ENCODE measurements around the gene TEAD4. TPM values are rescaled to one million over a fixed set of nuclear protein-coding genes. Genes with fewer than 3 reads are reported as not detected.
A peak's percentile ranks its signal among the peaks of the same experiment; 100 is the strongest.

TEAD4 gene
- total RNA-seq, 1 donor from 2014 or later = 19.7 TPM

DNA sequence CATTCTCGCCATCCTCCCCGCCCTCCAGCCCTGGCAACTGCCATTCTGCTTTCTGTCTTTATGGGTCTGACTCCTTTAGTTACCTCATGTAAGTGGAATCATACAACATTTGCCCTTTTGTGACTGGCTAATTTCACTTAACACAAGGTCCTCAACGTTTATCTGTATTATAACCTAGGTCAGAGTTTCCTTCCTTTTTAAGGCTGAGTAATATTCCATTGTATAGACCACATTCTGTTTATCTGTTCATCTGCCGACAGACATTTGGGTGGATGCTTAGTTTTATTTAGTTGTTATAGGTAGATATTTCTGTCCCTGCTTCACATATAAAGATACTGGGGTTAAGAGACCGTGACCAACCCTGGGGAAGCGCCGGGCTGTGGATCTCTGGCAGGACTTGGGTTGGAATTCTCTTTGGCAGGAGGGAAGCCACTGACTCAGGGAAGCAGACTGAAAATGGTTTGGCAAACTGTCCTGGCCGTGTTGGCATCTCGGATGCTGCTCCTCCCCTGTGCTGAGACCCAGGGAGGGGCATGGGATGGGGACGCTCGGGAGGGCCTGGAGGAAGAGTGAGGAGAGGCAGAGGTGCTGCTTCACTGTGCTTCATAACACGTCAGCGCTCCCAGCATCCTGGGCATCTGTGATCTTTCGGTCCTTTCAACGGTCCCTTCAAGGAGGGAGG, 38.9 kb downstream of the TEAD4 start:
- no peak overlapping the region for H3K27ac Mint-ChIP-seq

DNA sequence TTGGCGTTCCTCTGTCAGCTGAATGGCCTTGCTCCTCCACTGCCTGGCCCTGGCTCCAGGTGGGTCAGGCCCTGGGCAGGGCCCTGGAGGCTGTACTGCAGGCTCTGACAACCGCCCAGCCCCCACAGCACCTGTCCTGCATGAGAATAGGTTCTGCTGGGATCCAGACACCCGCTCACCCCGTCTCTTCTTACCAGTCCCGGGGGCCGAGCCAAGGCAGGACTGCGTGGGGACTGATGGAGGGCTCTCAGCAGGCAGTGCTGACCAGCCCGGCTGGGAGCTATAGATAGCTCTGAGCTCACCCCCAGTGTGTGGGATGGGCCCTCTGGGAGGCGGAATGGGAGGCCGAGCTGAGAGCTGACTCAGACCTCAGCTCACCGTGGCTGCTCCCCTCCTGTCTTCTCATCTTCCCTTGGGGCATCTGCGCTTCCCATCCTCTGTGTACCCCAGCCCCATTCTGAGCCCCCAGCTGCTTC, 39.6 kb downstream of the TEAD4 start:
- DNase-seq (ENCODE audit: low spot score, unreplicated experiment) = no peak
- no peaks in the 10 kb centered on the region for H3K27me3 Mint-ChIP-seq
- peaks cover 3% of the 10 kb centered on the region for H3K36me3 Mint-ChIP-seq (ENCODE audit: insufficient read depth)
- H3K27ac Mint-ChIP-seq = no peak overlapping the region
- H3K9me3 Mint-ChIP-seq (ENCODE audit: low read depth) = no peaks in the 10 kb centered on the region
- TF ChIP-seq, protein P1, sequence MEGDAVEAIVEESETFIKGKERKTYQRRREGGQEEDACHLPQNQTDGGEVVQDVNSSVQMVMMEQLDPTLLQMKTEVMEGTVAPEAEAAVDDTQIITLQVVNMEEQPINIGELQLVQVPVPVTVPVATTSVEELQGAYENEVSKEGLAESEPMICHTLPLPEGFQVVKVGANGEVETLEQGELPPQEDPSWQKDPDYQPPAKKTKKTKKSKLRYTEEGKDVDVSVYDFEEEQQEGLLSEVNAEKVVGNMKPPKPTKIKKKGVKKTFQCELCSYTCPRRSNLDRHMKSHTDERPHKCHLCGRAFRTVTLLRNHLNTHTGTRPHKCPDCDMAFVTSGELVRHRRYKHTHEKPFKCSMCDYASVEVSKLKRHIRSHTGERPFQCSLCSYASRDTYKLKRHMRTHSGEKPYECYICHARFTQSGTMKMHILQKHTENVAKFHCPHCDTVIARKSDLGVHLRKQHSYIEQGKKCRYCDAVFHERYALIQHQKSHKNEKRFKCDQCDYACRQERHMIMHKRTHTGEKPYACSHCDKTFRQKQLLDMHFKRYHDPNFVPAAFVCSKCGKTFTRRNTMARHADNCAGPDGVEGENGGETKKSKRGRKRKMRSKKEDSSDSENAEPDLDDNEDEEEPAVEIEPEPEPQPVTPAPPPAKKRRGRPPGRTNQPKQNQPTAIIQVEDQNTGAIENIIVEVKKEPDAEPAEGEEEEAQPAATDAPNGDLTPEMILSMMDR (IDR thresholded peaks at IDR 0.05; ENCODE audit: unreplicated experiment) = no peak
- no peak overlapping the region for H3K4me3 Mint-ChIP-seq (ENCODE audit: low read depth)
- no peaks in the 10 kb centered on the region for H3K4me1 Mint-ChIP-seq (ENCODE audit: low read depth)

More for the DNA sequence above, 38.9 kb downstream of the TEAD4 start:
- no peaks in the 10 kb centered on the region for H3K27me3 Mint-ChIP-seq
- TF ChIP-seq, protein P1 (IDR thresholded peaks at IDR 0.05; ENCODE audit: unreplicated experiment) = no peak
- H3K4me3 Mint-ChIP-seq (ENCODE audit: low read depth) = no peak overlapping the region
- no peak for DNase-seq (ENCODE audit: low spot score, unreplicated experiment)
- peaks cover 3% of the 10 kb centered on the region for H3K36me3 Mint-ChIP-seq (ENCODE audit: insufficient read depth)
- H3K9me3 Mint-ChIP-seq (ENCODE audit: low read depth) = no peaks in the 10 kb centered on the region
- H3K4me1 Mint-ChIP-seq (ENCODE audit: low read depth) = no peaks in the 10 kb centered on the region

DNA sequence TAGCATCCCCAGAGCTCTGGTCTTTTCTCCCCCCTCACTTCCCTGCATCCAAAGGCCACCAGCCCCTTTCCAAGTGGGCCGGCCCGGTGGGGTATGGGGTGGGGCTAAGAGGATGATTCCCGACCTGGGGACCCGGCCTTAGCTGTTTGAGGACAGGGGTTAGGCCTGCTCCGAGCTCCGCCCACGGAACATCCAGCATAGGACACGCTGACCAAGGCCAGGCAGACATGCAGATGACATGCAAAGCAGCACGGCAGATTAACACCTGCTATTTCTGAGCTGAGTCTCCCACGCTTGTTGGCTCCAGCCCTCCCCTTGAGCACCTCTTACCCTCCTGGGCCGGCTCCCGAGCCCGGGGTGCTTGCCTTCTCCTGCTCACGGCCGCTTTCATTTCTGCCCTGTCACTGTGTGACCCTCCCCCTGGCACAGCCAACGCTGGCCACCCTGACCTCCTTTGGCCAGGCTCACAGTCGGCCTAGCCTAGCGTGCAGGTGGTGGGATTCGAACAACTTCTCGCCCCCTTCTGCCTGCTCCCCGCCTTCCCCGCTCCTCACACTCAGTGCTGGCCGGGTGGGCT, 40.2 kb downstream of the TEAD4 start:
- DNase-seq (ENCODE audit: low spot score, unreplicated experiment) = no peak
- TF ChIP-seq, protein P1 (IDR thresholded peaks at IDR 0.05; ENCODE audit: unreplicated experiment) = no peak
- Mint-ChIP-seq H3K4me1 (ENCODE audit: low read depth) (no peaks in the 10 kb centered on the region), H3K4me3 (ENCODE audit: low read depth) (no peak overlapping the region), H3K9me3 (ENCODE audit: low read depth) (no peaks in the 10 kb centered on the region), H3K27me3 (no peaks in the 10 kb centered on the region), H3K36me3 (ENCODE audit: insufficient read depth) (peaks cover 5% of the 10 kb centered on the region), H3K27ac (no peak overlapping the region)

DNA sequence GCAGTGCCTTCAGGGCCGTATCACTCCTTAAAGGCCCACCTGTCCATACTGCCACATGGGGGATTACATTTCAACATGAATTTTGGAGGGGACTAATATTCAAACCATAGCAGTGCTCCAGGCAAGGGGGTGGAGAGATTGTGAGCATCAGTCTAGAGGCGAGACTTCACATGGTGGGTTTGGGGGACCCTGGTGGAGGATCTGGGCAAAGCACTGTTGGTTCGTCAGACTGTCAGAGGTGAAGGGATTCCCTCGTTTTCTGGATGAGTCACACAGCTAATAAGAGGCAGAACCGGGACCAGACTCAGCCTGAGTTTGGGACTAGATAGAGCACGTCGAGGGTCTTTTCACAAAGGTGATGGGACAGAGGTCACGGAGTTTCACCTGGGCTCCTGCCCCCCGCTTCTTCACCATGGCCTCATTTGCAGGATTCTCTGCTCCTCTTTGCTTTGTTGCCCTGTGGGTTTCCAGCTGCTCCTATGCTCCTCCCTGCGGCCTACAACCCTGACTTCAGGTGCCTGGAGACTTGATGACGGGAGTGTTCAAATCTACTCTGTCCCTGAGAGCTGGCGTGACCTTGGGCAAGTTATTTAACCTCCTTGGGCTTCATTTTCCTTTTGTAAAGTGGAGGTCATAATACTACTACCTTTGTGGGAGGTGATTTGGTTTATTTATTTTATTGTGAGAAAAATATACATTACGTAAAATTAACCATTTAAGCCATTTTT, 41.5 kb downstream of the TEAD4 start:
- H3K27ac Mint-ChIP-seq = no peak overlapping the region
- no peaks in the 10 kb centered on the region for H3K27me3 Mint-ChIP-seq
- no peaks in the 10 kb centered on the region for H3K9me3 Mint-ChIP-seq (ENCODE audit: low read depth)
- no peak overlapping the region for H3K4me3 Mint-ChIP-seq (ENCODE audit: low read depth)
- H3K4me1 Mint-ChIP-seq (ENCODE audit: low read depth) = no peaks in the 10 kb centered on the region
- TF ChIP-seq, protein P1 (IDR thresholded peaks at IDR 0.05; ENCODE audit: unreplicated experiment) = peak; percentile 46
- peaks cover 6% of the 10 kb centered on the region for H3K36me3 Mint-ChIP-seq (ENCODE audit: insufficient read depth)
- DNase-seq (ENCODE audit: low spot score, unreplicated experiment) = no peak

DNA sequence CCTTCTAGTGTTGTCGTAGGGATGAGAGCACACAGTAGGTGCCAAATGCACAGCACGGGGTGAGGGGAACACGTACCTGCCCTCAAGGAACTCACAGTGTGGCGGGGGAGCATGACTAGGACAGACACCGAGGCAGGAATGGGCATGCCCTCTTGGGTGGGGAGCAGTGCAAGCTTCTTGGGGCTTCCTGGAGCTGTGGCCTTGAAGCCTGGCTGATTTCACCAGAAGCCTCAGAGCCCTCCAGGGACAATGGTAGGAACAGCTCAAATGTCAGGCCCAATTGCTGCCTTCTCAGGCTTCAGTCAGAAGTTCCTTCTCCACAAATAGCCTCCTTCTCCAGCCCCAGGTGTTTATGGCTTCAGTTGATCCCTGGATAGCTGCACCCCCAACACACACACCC, 43.4 kb downstream of the TEAD4 start:
- Mint-ChIP-seq H3K36me3 (ENCODE audit: insufficient read depth) (peaks cover 6% of the 10 kb centered on the region), H3K4me3 (ENCODE audit: low read depth) (no peak overlapping the region), H3K27me3 (no peaks in the 10 kb centered on the region), H3K27ac (no peak overlapping the region), H3K9me3 (ENCODE audit: low read depth) (no peaks in the 10 kb centered on the region), H3K4me1 (ENCODE audit: low read depth) (no peaks in the 10 kb centered on the region)
- DNase-seq (ENCODE audit: low spot score, unreplicated experiment) = no peak
- TF ChIP-seq, protein P1 (IDR thresholded peaks at IDR 0.05; ENCODE audit: unreplicated experiment) = no peak

Measured in progenitor cell of endocrine pancreas (in vitro differentiated cells).